Activated T-helper 1 cell treated with anti-CD3 and anti-CD28 coated beads, Interleukin-2, amount 50 U/mL, for 16 hours (primary cell): ENCODE results near the gene DGKD.

Experiments used
- DNase-seq, 2 donors: peaks; one replicate each; pipeline ENCODE4 v3.0.0-alpha.2; 2020; ENCODE audit warnings: low read depth in 1 of 2, low spot score in 1 of 2

Gene DGKD

DNA sequence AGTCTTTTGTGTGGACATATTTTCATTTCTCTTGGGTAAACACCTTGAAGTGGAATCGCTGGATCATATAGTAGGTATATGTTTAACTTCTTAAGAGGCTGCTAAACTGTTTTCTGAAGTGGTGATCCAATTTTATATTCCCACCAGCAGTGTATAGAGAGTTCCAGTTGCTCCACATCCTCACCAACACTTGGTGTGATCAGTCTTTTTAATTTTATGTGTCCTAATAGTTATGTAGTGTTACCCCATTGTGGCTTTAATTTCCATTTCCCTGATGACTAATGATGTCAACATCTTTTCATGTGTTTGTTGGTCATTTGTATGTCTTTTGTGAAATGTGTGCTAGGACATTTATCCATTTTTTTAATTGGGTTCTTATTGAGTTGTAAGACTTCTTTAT, 56.9 kb downstream of the DGKD start:
- no peak for DNase-seq

DNA sequence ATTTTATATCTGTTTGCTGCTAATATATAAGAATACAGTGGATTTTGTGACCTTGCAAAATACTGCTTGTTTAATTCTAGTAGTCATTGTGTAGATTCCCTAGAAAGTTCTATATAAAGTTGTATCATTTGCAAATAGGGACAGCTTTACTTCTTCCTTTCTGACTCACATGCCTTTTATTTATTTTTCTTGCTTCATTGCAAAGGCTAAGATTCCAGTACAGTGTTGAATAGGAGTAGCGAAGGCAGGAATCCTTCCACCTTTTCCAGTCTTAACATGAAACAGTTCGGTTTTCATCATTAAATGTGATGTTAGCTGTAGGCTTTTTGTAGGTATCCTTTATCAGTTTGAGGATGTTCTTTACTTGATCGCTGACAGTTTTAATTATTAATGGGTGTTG, 58.1 kb downstream of the DGKD start:
- DNase-seq = no peak

DNA sequence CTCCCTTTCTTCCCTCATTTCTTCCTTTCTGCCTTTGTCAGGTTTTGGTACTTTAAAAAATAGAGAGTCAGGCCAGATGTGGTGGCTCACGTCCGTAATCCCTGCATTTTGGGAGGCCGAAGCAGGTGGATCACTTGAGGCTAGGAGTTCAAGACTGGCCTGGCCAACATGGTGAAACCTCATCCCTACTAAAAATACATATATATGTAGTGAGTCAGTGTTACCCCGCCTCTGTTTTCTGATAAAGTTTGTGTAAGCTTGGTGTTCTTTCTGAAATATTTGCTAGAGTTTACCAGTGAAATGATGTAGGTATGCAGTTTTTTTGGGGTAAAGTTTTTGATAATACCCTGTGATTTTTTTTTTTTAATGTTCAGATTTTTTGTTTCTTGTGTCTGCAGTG, 58.8 kb downstream of the DGKD start:
- no peak for DNase-seq

- no peak for DNase-seq
Measured at GRCh38 chr2:233413559-233414272, 59.4 kb downstream of the DGKD start.

GRCh38 chr2:233414273-233414654, 60.0 kb downstream of the DGKD start:
- DNase-seq = no peak

DNA sequence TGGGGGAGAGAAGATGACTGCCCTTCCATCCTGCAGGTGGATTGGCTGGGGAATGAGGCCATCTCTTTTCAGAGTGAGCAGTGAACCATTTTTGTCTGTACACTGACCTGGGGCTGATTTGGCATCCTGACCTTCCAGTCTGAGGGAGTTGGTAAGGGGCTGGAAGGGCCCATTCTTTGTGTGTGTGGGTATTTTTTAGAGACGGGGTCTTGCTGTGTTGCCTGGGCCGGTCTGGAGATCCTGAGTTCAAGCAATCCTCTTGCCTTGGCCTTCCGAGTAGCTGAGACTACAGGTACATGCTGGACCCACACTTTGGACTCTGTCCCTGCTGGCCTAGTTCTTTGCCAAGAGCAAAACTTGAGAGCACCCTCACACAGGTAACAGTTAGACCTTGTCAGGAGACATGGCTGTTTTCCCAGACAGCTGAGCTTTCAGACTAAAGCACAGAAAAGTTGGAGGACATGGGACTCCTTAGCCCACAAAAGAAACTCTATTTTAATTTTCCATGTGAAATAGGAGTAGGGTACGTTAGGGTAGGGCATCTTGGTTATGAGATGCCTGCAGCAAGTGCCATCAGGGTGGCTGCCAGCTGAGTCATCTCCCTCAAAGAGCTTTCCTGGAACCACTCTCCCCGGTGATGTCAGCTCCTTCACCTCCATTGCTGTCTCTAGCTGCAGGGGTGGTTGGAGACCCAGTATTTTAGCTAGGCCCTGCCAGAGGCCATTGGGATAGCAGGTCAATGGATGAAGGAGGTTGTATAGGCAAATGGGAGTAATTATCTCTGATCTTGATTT, 60.7 kb downstream of the DGKD start:
- DNase-seq = peak in 1 of 2 donors; percentile 27

DNA sequence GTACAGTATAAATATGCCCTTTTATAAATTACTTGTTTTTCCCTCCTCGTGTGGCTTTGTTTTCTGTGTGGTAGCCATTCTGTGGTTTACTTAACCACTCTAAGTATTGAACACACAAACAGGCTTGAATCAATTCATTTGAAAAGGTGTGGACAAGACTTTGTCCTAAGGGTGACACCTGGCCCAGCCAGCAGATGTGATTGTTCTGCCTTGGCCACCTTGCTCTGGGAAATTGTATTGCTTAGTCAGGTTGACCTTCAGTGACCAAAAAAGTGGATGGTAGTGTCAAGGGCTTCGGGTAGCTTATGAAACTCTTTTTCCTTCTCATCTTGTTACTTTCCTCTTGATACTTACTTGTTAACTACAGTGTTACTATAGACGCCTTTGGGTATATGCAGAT, 61.9 kb downstream of the DGKD start:
- no peak for DNase-seq

DNA sequence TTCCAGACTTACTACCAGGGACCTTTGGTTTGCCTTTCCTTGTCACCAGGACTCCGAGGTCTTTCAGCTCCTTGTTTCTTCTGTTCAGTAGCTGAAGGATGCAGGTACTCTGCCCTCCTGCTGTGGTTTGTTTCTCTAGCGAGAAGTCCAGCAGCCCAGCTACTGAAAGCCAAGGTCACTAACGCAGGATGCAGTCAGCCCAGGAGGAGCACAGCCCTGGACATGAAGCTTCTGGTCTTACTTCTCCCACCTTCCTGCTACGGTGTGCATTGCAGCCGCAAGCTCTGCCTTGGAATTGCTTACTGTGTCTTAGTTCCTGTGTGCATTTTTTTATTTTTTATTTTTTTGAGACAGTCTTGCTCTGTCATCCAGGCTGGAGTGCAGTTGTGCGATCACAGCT, 62.4 kb downstream of the DGKD start:
- no peak for DNase-seq

DNA sequence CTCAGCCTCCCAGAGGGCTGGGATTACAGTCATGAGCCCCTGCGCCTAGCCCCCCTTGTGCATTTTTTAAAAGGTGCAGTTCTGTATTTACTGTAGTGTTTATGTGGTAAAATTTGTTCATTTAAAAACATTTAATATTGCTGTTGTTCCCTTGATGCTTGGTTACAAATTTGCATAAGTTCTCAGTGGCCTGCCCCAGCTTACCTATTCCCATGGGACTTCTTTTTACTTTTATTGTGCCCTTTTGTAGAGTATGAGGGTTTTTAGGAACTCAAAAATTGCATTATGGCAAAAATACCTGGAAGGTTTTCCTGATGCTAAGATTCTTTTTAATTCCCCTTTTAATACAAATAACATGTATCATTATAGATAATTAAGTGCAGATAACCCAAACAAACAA, 63.0 kb downstream of the DGKD start:
- DNase-seq = no peak

DNA sequence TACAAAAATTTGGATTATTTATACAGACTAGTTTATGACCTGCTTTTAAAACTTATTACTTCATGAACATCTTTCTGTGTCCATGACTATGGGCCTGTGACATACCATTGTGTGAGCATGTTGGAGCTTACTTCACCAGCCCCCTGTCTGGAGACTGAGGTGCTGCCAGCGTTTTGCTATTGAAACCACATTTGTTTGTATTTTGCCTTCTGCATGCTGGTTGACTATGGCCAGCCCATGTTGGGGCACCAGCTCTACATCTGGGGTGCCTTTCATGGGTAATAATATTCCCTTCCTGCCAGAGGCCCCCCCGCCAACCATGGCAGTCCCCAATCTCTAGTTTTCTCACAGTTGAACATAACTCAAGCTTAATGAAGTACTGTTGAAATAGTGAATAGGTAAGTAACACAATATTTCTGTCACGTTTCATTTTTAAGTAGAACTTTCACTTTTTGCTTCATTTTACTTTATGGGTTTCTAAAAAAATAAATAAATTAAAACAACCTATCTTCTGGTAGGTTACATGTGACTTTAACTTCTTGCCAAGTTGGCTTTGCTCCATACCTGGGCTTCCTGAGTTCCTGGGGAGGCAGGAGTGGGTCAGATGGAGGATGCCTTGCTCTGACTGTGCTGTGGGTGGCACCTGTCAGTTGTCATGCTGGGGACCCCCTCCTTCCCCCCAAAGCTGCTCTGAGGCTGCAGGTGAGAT, 63.9 kb downstream of the DGKD start:
- DNase-seq = no peak

DNA sequence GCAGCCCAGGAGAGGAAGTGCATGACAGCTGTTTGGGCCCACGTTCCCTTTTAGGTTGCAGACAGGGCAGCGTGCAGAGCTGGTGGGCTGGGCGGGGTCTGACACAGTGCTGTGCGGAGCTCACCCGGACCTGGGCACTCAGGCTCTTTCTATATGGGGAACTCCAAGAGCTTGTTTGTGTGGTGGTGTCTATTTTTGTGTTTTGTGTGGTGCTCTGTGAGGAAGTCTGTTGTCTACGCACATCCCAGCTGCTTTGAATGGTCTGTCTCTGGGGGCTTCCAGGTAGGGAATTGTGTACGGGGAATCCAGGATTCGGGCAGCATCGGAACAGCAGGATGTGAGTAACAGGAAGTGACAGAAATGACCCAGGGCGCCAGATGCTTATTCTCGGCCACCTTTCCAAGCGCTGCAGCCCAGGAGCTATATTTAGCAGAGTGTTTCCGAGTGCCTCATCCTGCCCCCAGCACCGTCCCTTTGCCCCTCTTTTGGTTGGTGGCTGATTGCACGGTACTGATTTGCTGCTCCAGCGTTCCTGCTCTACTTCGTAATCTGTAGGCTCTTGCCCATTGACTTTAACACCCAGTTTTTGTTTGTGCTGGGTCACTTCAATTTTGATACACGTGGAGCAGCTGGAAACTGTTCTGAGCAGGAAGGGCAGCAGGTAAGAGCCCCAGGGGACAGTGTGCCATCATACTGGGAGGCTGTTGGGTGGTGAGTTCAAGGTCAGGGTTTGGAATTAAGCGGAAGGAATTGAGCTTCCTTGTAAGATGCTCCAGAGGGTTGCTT, 64.7 kb downstream of the DGKD start:
- DNase-seq = peak in 1 of 2 donors; percentile 19

GRCh38 chr2:233419602-233420391, 65.5 kb downstream of the DGKD start:
- DNase-seq = no peak

GRCh38 chr2:233421091-233421816, 67.0 kb downstream of the DGKD start:
- no peak for DNase-seq

- DNase-seq = peak; percentile 31 to 42
Measured at GRCh38 chr2:233422050-233422639, 67.9 kb downstream of the DGKD start.

GRCh38 chr2:233422649-233423551, 68.6 kb downstream of the DGKD start:
- no peak for DNase-seq

- no peak for DNase-seq
Measured at GRCh38 chr2:233423552-233423860, 69.2 kb downstream of the DGKD start.

DNA sequence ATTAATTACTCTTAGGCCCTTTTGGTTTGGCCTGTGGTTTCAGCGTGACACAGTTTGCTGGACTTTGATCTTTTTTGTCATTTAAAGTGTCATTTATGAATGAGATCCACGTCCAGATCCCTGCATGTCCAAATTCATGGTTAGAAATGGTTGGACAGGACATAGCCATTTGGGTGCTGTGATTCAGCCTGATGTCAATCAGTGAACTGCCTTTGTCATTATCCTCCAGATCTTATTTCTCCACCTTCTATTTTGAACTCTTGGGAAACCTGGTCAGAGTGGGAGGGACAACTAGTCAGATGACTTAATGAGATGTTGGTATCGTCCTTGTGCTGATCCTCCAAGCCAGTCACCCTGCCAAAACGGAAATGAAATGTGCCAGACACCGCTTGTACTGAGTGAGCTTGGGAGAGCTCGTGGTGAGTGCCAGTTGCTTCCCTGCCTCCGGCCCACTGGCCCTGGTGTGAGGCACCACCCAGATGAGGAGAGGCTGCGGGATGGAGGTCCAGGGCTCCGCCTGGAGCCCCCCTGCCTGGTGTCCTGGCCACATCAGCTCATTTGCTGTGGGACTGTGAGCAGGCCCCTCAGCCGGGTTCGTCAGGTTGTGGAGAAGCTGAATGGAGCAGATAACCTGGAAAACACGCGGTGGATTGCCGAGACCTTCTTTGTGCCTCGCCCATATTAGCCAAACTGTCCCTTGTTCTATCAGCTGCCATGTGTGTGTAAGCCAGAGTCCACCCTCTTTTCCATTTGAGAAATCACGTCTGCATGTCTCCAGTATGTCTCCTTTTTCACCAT, 70.1 kb downstream of the DGKD start:
- no peak for DNase-seq
